IMR-90 (cell line): ENCODE data around the gene RTEL1. TPM values are rescaled to one million over a fixed set of nuclear protein-coding genes. Genes with fewer than 3 reads are reported as not detected.

ENCODE experiments used
- ATAC-seq: fragments of 200-7000 bp; cut with Tn5 transposase; 2 replicates; pipeline ENCODE4 v1.9.1; 2020; ENCODE audit warnings: low read depth, mild to moderate bottlenecking, moderate library complexity
- BruUV-seq: library from RNA; stranded (reverse); fragments of 400-500 nt; replicated peaks from 2 replicates; lab custom pipeline; 2021; lab: Mats Ljungman, UMichigan
- CTCF ChIA-PET: fragments of 300-600 bp; formaldehyde crosslinking; extraction: SDS; loops from one replicate; lab custom pipeline; 2021; ENCODE audit warnings: antibody characterized with exemption; lab: Yijun Ruan, JAX
- POLR2A ChIA-PET: fragments of 300-600 bp; sonication (Branson Sonifier 250); formaldehyde crosslinking; loops from one replicate; lab custom pipeline; 2022; ENCODE audit warnings: antibody characterized with exemption; ENCODE audit not compliant: unreplicated experiment; lab: Charles Lee
- DNase-seq: peaks from one replicate; pipeline ENCODE4 v3.0.0; 2013
- H2AFZ ChIP-seq: replicated peaks from 2 replicates; pipeline ENCODE3; 2013; ENCODE audit warnings: low read length, mild to moderate bottlenecking; ENCODE audit not compliant: poor library complexity
- H2AK5ac ChIP-seq: 2 replicates; pipeline ENCODE4 v1.6.1; 2013; ENCODE audit warnings: low read depth, low read length, inconsistent platforms
- H2AK9ac ChIP-seq: replicated peaks from 2 replicates; pipeline ENCODE3; 2013; ENCODE audit warnings: mild to moderate bottlenecking, low read depth, low read length, moderate library complexity; ENCODE audit not compliant: poor library complexity
- H2BK120ac ChIP-seq: 2 replicates; pipeline ENCODE4 v1.6.1; 2013; ENCODE audit warnings: low read depth, low read length, inconsistent platforms
- H2BK15ac ChIP-seq: 3 replicates; pipeline ENCODE4 v1.6.1; 2013; ENCODE audit warnings: low read depth, low read length, inconsistent platforms
- H2BK20ac ChIP-seq: 2 replicates; pipeline ENCODE4 v1.6.1; 2013; ENCODE audit warnings: low read depth, mild to moderate bottlenecking, inconsistent platforms, low read length, moderate library complexity
- H2BK5ac ChIP-seq: 2 replicates; pipeline ENCODE4 v1.6.1; 2013; ENCODE audit warnings: mild to moderate bottlenecking, low read depth, low read length, inconsistent platforms; ENCODE audit not compliant: poor library complexity, severe bottlenecking
- H3K14ac ChIP-seq: replicated peaks from 2 replicates; pipeline ENCODE4 v1.6.1; 2013; ENCODE audit warnings: low read depth, low read length, inconsistent platforms
- H3K18ac ChIP-seq: 2 replicates; pipeline ENCODE4 v1.6.1; 2013; ENCODE audit warnings: low read depth, low read length, control low read depth
- H3K23ac ChIP-seq: 2 replicates; pipeline ENCODE4 v1.6.1; 2013; ENCODE audit warnings: low read depth, low read length, inconsistent platforms
- H3K27ac ChIP-seq: 2 replicates; pipeline ENCODE4 v1.5.1; 2013; ENCODE audit warnings: mild to moderate bottlenecking, control low read depth, low read length; ENCODE audit not compliant: insufficient read depth
- H3K27me3 ChIP-seq: 2 replicates; pipeline ENCODE4 v1.6.1; 2013; ENCODE audit warnings: low read length; ENCODE audit not compliant: control insufficient read depth, insufficient read depth
- H3K36me3 ChIP-seq: 2 replicates; pipeline ENCODE4 v1.6.1; 2013; ENCODE audit warnings: low read length, mixed read lengths; ENCODE audit not compliant: control insufficient read depth, insufficient read depth
- H3K4ac ChIP-seq: 2 replicates; pipeline ENCODE4 v1.6.1; 2013; ENCODE audit warnings: low read depth, low read length, inconsistent platforms
- H3K4me1 ChIP-seq: 2 replicates; pipeline ENCODE4 v1.6.1; 2013; ENCODE audit warnings: low read length, mixed read lengths; ENCODE audit not compliant: control insufficient read depth, insufficient read depth
- H3K4me2 ChIP-seq: 2 replicates; pipeline ENCODE4 v1.6.1; 2013; ENCODE audit warnings: low read depth, mild to moderate bottlenecking, control low read depth, low read length, moderate library complexity
- H3K4me3 ChIP-seq: 2 replicates; pipeline ENCODE4 v1.5.1; 2013; ENCODE audit warnings: low read depth, mild to moderate bottlenecking, control low read depth, low read length, moderate library complexity; ENCODE audit not compliant: insufficient read depth
- H3K56ac ChIP-seq: 2 replicates; pipeline ENCODE4 v1.6.1; 2013; ENCODE audit warnings: low read length, inconsistent platforms; ENCODE audit not compliant: insufficient read depth; ENCODE audit errors: extremely low read depth
- H3K79me1 ChIP-seq, 2 experiments: 2 replicates each; pipeline ENCODE4 v1.6.1; 2013; ENCODE audit warnings: low read length in 2 of 2, inconsistent platforms in 1 of 2, low read depth in 1 of 2
- H3K9ac ChIP-seq: 2 replicates; pipeline ENCODE4 v1.6.1; 2013; ENCODE audit warnings: low read depth, low read length, control low read depth
- H3K9me1 ChIP-seq: 2 replicates; pipeline ENCODE4 v1.6.1; 2013; ENCODE audit warnings: low read length, inconsistent platforms; ENCODE audit not compliant: insufficient read depth
- H3K9me3 ChIP-seq: 2 replicates; pipeline ENCODE4 v1.6.1; 2013; ENCODE audit warnings: low read length; ENCODE audit not compliant: control insufficient read depth, insufficient read depth
- H4K20me1 ChIP-seq: 2 replicates; pipeline ENCODE4 v1.6.1; 2013; ENCODE audit warnings: low read length, inconsistent platforms; ENCODE audit not compliant: insufficient read depth
- H4K5ac ChIP-seq: 2 replicates; pipeline ENCODE4 v1.6.1; 2013; ENCODE audit warnings: mild to moderate bottlenecking, low read depth, low read length, control low read depth
- H4K8ac ChIP-seq, 2 experiments: 2 replicates each; pipeline ENCODE4 v1.6.1; 2013; ENCODE audit warnings: low read depth in 2 of 2, low read length in 2 of 2, control low read depth in 1 of 2, inconsistent platforms in 1 of 2
- H4K91ac ChIP-seq: 2 replicates; pipeline ENCODE4 v1.6.1; 2013; ENCODE audit warnings: low read depth, low read length, inconsistent platforms; ENCODE audit not compliant: insufficient read depth
- BHLHE40 ChIP-seq: fragments of 150-350 bp; IDR thresholded peaks from 2 replicates; pipeline ENCODE4 v1.6.1; 2016; ENCODE audit warnings: mild to moderate bottlenecking, low read depth, low read length
- CEBPB ChIP-seq: IDR thresholded peaks from 2 replicates; pipeline ENCODE4 v1.6.1; 2012; ENCODE audit warnings: low read depth, low read length, improper control_type of control experiment
- CTCF ChIP-seq: conservative IDR thresholded peaks from 2 replicates; pipeline ENCODE4 v1.5.1; 2012; ENCODE audit warnings: mild to moderate bottlenecking, low read depth, low read length, improper control_type of control experiment
- MAZ ChIP-seq: IDR thresholded peaks from 2 replicates; pipeline ENCODE4 v1.6.1; 2012; ENCODE audit warnings: low read depth, mild to moderate bottlenecking, low read length, improper control_type of control experiment, moderate library complexity, borderline replicate concordance
- MXI1 ChIP-seq: IDR thresholded peaks from 2 replicates; pipeline ENCODE4 v1.6.1; 2012; ENCODE audit warnings: low read depth, mild to moderate bottlenecking, low read length, moderate library complexity, borderline replicate concordance
- POLR2A ChIP-seq: IDR thresholded peaks from 2 replicates; pipeline ENCODE4 v1.6.1; 2012; ENCODE audit warnings: mild to moderate bottlenecking, low read depth, low read length
- RAD21 ChIP-seq: IDR thresholded peaks from 2 replicates; pipeline ENCODE4 v1.6.1; 2012; ENCODE audit warnings: low read length, improper control_type of control experiment
- RCOR1 ChIP-seq: IDR thresholded peaks from 2 replicates; pipeline ENCODE4 v1.6.1; 2012; ENCODE audit warnings: mild to moderate bottlenecking, low read length, improper control_type of control experiment; ENCODE audit not compliant: insufficient replicate concordance
- RFX5 ChIP-seq: IDR thresholded peaks from 2 replicates; pipeline ENCODE4 v1.8.0; 2012; ENCODE audit warnings: low read depth, mild to moderate bottlenecking, low read length, moderate library complexity
- SMC3 ChIP-seq: fragments of 150-350 bp; IDR thresholded peaks from 2 replicates; pipeline ENCODE4 v1.6.1; 2016; ENCODE audit warnings: low read depth, mild to moderate bottlenecking, antibody characterized with exemption, low read length, moderate library complexity
- WGBS, 2 experiments: methylation state at CpG; one replicate each; pipeline versions ENCODE4 v1.1.5 to v1.1.7; 2013; ENCODE audit warnings: missing lambda C conversion rate in 2 of 2; ENCODE audit not compliant: insufficient read length in 1 of 2; ENCODE audit errors: extremely low coverage in 2 of 2; 5-methylcytosine and 5-hydroxymethylcytosine counted together
- dilution Hi-C: fragments of 300-500 bp; cut with HindIII; formaldehyde crosslinking; loops from one replicate; pipeline ENCODE4 v1.14.3; 2018; ENCODE audit warnings: low sequenced_read_pairs; ENCODE audit not compliant: unreplicated experiment
- in situ Hi-C: fragments of 300-500 bp; cut with MboI; formaldehyde crosslinking; loops from 3 replicates; pipeline ENCODE4 v1.14.3; 2019; ENCODE audit warnings: low sequenced_read_pairs, inconsistent platforms, mixed read lengths
- intact Hi-C: fragments of 100-400 bp; cut with micrococcal nuclease; formaldehyde crosslinking; loops from 2 replicates; pipeline ENCODE4 v1.10.0; 2022
- polyA plus RNA-seq, 3 experiments: library from polyadenylated mRNA; depleted of rRNA; stranded (reverse); fragments of >200 nt; gene quantifications; 2 replicates each; pipeline ENCODE4 v1.2.3, GENCODE V29; 2012; ENCODE audit warnings: low replicate concordance in 1 of 3
- total RNA-seq: library from RNA; depleted of rRNA; stranded (reverse); fragments of >200 nt; gene quantifications from 2 replicates; pipeline ENCODE4 v1.2.3, GENCODE V29; 2012
- TF ChIP-seq, protein P1 (sequence below): fragments of 150-350 bp; IDR thresholded peaks from 2 replicates; pipeline ENCODE4 v1.6.1; 2016; ENCODE audit warnings: low read depth, mild to moderate bottlenecking, low read length, moderate library complexity, borderline replicate concordance
- TF ChIP-seq, protein P2 (sequence below): fragments of 150-350 bp; IDR thresholded peaks from 2 replicates; pipeline ENCODE4 v1.6.1; 2017; ENCODE audit warnings: mild to moderate bottlenecking, antibody characterized with exemption, low read length, low read depth

Gene RTEL1
- total and polyA plus RNA-seq, 2 of the 4 experiments (the other 2 are of a cell fraction), result 14.7 to 18.8 TPM

DNA sequence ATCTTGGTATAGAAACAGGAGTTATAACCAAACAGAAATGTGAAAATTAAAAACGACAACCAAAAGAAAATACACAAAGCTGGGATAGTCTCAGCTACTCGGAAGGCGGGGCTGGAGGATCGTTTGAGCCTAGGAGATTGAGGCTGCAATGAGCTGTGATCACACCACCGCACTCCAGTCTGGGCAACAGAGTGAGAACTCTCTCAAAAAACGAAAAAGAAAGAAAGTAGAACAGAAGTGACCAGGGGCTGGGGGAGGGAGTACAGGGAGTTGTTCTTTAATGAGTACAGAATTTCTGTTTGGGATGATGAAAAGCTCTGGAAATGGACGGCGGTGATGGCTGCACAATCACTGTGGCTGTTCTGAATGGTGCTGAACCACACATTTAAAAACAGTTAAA lies 37.1 kb upstream of the RTEL1 start:
- Histone ChIP-seq H3K4ac (no peak overlapping the region), H3K27ac (no peak overlapping the region), H3K4me1 (peaks cover 2% of the 10 kb centered on the region; the same call in 1 of the 2 replicates), H2BK15ac (no peak overlapping the region), H2AK5ac (no peak overlapping the region), H4K8ac (no peak overlapping the region), H3K18ac (no peak overlapping the region), H3K56ac (no peak overlapping the region), H3K9me3 (no peaks in the 10 kb centered on the region), H2AFZ (no peak overlapping the region), H3K79me1 (peaks cover 29 to 82% of the 10 kb centered on the region in 2 experiments), H4K20me1 (peaks cover 22% of the 10 kb centered on the region), H4K91ac (no peak overlapping the region), H3K4me2 (no peak overlapping the region), H2BK5ac (no peak overlapping the region), H3K23ac (no peak overlapping the region), H3K14ac (no peak overlapping the region), H2BK20ac (no peak overlapping the region), H3K36me3 (peaks cover 27% of the 10 kb centered on the region), H3K9ac (no peak overlapping the region), H2AK9ac (no peak overlapping the region), H2BK120ac (no peak overlapping the region), H4K5ac (no peak overlapping the region), H3K27me3 (no peaks in the 10 kb centered on the region), H3K4me3 (no peak overlapping the region), H3K9me1 (peaks cover 8% of the 10 kb centered on the region; the same call in 1 of the 2 replicates)
- dilution Hi-C loops (no loop called here), intact Hi-C loops (no loop called here), in situ Hi-C loops (no loop called here)
- WGBS, 2 experiments, result 97% methylated on average over 7 of the region's 8 CpGs; no CpG with 5 or more reads in 1 of the 2 experiments
- ATAC-seq, result no peak
- no peak for DNase-seq
- TF ChIP-seq, protein P1, sequence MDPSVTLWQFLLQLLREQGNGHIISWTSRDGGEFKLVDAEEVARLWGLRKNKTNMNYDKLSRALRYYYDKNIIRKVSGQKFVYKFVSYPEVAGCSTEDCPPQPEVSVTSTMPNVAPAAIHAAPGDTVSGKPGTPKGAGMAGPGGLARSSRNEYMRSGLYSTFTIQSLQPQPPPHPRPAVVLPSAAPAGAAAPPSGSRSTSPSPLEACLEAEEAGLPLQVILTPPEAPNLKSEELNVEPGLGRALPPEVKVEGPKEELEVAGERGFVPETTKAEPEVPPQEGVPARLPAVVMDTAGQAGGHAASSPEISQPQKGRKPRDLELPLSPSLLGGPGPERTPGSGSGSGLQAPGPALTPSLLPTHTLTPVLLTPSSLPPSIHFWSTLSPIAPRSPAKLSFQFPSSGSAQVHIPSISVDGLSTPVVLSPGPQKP, result no peak
- no peak for TF ChIP-seq MXI1
- no peak for TF ChIP-seq MAZ
- no peak for TF ChIP-seq RAD21
- no peak for TF ChIP-seq SMC3
- TF ChIP-seq RCOR1, result no peak
- TF ChIP-seq CEBPB, result no peak
- no peak for TF ChIP-seq BHLHE40
- no peak for TF ChIP-seq CTCF
- no peak for TF ChIP-seq RFX5
- TF ChIP-seq, protein P2, sequence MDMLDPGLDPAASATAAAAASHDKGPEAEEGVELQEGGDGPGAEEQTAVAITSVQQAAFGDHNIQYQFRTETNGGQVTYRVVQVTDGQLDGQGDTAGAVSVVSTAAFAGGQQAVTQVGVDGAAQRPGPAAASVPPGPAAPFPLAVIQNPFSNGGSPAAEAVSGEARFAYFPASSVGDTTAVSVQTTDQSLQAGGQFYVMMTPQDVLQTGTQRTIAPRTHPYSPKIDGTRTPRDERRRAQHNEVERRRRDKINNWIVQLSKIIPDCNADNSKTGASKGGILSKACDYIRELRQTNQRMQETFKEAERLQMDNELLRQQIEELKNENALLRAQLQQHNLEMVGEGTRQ, result no peak
- TF ChIP-seq POLR2A, result no peak
- ChIA-PET POLR2A (no interaction called here), CTCF (no interaction called here)
- no TSS peak for BruUV-seq
